ENCODE results near the gene TRPM2. TPM values are rescaled to one million over a fixed set of nuclear protein-coding genes. Genes with fewer than 3 reads are reported as not detected.

Gene TRPM2
- total and polyA plus RNA-seq, 2 of the 13 experiments (the other 11 are each of a cell fraction or from before 2014, with no cell fraction given): 0.07 to 0.20 TPM

- TF ChIP-seq ZBTB40 (IDR thresholded peaks at IDR 0.05) (no peak), ZBTB40 (CRISPR knock-in tag; IDR thresholded peaks at IDR 0.05) (no peak), ZSCAN31 (CRISPR knock-in tag; IDR thresholded peaks at IDR 0.05; ENCODE audit: low read depth) (no peak), NR0B2 (CRISPR knock-in tag; IDR thresholded peaks at IDR 0.05) (no peak), ZNF562 (CRISPR knock-in tag; IDR thresholded peaks at IDR 0.05; ENCODE audit: borderline replicate concordance) (no peak), ATM (IDR thresholded peaks at IDR 0.05; ENCODE audit: borderline replicate concordance) (no peak), ZBTB20 (CRISPR knock-in tag; IDR thresholded peaks at IDR 0.05; ENCODE audit: borderline replicate concordance, low read depth) (no peak), U2AF2 (IDR thresholded peaks at IDR 0.05; ENCODE audit: low read depth, low read length) (no peak)
Measured at GRCh38 chr21:44433791-44434567, 80.6 kb downstream of the TRPM2 start (continued).

All from HepG2 (cell line).